GM19438 (cell line): ENCODE measurements around the gene FXYD1.

Experiments
- ATAC-seq: cut with Tn5 transposase; IDR thresholded peaks from one replicate; pipeline ENCODE4 v1.9.1; 2021; ENCODE audit warnings: low read depth; ENCODE audit not compliant: unreplicated experiment

The FXYD1 gene

GRCh38 chr19:35157431-35157830, 18.8 kb downstream of the FXYD1 start:
- ATAC-seq: no peak

DNA sequence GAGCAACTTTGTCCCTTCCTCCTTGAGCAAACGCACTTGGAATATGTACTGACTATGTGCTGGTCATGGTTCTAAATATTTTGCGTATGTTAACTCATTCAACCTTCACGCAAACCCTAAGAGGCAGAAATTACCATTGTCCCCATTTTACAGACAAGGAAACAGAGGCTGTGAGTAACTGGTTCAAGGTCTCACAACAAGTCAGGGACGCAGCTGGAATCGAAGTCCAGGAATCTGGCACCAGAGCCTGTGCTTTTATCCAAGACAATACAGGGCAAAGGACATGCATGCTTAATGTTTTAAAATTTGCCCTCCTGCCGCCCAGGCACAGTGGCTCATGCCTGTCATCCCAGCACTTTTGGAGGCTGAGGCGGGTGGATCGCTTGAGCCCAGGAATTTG, 21.0 kb downstream of the FXYD1 start:
- no peak for ATAC-seq

GRCh38 chr19:35160629-35161433, 22.2 kb downstream of the FXYD1 start:
- ATAC-seq: no peak

DNA sequence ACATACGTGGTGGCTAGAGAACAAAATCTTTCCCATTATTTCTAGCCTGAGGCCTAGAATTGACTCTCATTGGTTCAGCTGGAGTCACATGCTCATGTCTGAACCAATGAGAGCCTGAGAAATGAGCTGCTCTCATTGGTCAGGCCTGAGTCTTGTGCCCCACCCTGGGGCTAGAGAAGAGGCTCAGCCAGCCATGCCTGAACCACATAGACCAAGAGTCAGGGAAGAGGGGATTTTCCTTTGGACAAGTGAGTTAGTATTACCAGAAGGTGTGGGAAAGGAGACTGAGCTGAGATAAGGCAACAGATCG, 22.8 kb downstream of the FXYD1 start:
- ATAC-seq: no peak

GRCh38 chr19:35162471-35163326, 24.1 kb downstream of the FXYD1 start:
- ATAC-seq: no peak

DNA sequence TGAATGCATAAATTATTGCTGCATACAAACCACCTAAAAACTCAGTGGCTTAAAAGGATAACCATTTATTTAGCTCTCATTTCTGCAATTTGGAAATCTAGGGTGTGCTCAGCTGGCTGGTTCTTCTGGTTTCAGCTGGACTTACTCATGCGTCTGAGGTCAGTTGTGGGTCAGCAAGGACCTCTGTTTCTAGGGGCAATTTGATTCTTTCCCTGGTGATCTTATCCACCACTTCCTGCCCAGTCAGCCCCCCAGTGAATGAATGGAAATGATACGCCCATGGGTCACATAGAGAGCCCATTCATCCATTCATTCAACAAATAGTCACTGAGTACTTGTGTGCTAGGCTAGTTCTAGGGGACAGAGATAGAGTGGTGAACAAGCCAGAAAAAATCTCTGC, 25.8 kb downstream of the FXYD1 start:
- ATAC-seq: no peak

- ATAC-seq: no peak
These were observed 26.8 kb downstream of the FXYD1 start for GRCh38 chr19:35165200-35166058.

- ATAC-seq: no peak
These were observed 27.8 kb downstream of the FXYD1 start for GRCh38 chr19:35166100-35167063.

DNA sequence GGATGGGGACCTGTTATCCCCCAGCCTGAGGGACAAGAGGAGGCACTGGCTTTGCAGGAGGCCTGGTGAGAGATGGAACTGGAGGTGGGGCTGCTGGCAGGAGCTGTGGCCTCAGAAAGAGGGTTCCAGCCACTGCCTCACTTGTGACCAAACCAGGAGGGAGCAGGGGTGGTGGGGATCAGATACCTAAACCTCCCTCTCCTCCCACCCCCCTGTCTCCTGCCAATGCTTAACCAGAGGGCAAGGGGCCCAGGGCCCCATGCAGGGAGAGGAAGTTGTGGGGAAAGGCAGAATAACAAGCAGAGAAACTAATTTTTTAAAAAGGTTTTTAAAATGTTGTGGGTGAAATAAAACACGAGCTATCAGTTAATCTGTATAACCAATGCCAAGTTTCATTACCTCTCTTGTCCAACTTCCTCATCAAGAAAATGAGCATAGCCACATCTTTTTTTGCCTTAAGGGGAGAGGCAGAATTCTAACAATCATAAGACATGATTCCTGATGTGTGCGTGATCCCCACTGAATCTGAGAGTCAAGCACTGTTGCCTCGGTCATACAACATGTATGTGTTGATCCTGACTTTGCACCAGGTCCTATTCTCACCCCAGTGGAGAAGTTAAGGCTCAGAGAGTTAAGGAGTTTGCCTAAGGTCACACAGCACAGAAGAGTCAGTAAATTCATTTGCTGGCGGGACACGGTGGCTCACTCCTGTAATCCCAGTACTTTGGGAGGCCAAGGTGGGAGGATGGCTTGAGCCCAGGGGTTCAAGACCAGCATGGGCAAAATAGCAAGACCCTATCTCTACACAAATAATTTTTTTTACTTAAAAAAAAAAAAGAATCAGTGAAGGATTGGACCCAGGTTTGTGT, 28.9 kb downstream of the FXYD1 start:
- no peak for ATAC-seq

GRCh38 chr19:35168196-35168595, 29.6 kb downstream of the FXYD1 start:
- ATAC-seq: no peak

- ATAC-seq: no peak
These were observed 30.8 kb downstream of the FXYD1 start for GRCh38 chr19:35169221-35169995.

- no peak for ATAC-seq
These were observed 31.9 kb downstream of the FXYD1 start for GRCh38 chr19:35170359-35171061.

GRCh38 chr19:35171730-35172129, 33.1 kb downstream of the FXYD1 start:
- ATAC-seq: no peak

- no peak for ATAC-seq
These were observed 35.6 kb downstream of the FXYD1 start for GRCh38 chr19:35174226-35174625.

DNA sequence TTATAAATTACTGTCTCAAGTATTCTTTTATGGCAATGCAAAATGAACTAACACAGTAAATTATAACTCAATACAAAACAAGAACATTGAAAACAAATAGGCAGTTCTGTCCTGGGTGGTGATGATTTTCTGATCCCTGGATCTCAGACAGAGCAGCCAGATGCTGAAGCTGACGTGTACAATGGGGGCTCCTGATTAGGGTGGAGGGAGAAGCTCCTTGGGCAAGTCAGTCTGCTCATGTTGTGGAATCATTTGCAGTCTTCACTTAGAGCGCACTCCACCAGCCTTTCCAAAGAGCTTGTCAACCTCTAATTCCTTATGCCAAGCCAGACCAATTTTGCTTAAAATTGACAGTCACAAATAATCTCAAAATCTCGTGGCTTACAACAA, 37.6 kb downstream of the FXYD1 start:
- no peak for ATAC-seq

DNA sequence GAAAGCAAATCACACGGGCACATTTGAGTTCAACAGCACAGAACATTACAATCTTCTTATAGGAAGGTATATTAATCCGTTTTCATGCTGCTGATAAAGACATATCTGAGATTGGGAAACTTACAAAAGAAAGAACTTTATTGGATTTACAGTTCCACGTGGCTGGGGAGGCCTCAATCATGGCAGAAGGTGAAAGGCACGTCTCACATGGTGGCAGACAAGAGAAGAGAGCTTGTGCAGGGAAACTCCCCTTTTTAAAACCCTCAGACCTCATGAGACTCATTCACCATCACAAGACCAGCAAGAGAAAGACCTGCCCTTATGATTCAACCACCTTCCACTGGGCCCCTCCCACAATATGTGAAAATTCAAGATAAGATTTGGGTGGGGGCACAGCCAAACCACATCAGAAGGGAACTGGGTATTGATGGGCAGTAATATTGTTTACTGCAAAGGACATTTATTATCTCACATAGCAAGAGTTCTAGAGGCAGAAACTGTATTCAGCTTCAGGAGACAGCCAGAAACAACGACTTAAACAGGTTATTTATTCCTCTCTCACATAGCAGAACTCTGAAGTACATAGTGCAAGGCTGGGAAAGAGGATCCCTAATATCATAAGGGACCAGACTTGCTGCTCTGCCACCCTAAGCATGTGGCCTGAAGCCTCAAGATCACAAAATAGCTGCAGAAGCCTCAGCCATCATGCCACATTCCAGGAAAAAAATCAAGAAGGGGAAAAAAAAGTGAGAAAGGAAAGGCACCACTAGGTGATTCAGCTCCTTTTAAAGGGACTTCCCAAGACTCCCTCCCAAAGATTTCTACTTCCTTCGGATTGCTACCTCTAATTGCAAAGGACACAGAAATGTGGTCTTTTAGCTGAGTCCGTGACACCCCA, 39.0 kb downstream of the FXYD1 start:
- ATAC-seq: no peak

- ATAC-seq: no peak
These were observed 40.1 kb downstream of the FXYD1 start for GRCh38 chr19:35178701-35179100.
